GM18909 (cell line): ENCODE measurements around the gene LRRC57.
A peak's percentile ranks its signal among the peaks of the same experiment; 100 is the strongest.

ENCODE experiments used
- ATAC-seq: cut with Tn5 transposase; IDR thresholded peaks from one replicate; pipeline ENCODE4 v1.9.1; 2021; ENCODE audit warnings: mild to moderate bottlenecking; ENCODE audit not compliant: unreplicated experiment, poor library complexity

The LRRC57 gene

GRCh38 chr15:42553554-42553953 lies 5.0 kb upstream of the LRRC57 start:
- no peak for ATAC-seq

DNA sequence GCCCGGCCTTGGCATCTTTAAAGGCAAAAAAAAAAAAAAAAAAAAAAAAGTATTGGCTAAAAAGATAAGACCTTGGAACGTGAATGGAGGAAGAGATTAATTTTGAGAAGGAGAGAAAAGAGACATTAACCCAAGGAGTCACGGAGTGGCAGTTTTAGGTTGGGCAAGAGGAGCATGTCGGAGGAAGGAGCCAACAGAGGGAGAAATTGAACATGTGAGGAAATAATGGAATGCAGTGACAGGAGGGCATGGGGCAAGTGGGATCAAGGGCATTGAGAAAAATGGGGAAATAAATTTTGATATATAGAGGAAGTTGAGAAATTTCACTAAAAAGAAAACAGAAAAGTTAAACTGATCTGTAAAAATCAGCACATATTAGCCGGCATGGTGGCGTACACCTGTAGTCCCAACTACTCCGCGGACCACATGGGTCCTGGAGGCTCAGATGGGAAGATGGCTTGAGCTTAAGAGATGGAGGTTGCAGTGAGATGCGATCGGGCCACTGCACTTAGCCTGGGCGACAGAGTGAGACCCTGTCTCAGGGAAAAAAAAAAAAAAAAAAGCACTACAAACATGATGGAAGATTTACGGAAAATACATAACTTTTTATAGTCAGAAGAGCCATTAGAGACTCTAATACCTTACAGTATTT lies 1.3 kb upstream of the LRRC57 start:
- no peak for ATAC-seq

GRCh38 chr15:42549032-42549491 lies 469 bp upstream of the LRRC57 start:
- peak; percentile 29 for ATAC-seq

- ATAC-seq = no peak
Measured at GRCh38 chr15:42547918-42548248, 710 bp downstream of the LRRC57 start.

DNA sequence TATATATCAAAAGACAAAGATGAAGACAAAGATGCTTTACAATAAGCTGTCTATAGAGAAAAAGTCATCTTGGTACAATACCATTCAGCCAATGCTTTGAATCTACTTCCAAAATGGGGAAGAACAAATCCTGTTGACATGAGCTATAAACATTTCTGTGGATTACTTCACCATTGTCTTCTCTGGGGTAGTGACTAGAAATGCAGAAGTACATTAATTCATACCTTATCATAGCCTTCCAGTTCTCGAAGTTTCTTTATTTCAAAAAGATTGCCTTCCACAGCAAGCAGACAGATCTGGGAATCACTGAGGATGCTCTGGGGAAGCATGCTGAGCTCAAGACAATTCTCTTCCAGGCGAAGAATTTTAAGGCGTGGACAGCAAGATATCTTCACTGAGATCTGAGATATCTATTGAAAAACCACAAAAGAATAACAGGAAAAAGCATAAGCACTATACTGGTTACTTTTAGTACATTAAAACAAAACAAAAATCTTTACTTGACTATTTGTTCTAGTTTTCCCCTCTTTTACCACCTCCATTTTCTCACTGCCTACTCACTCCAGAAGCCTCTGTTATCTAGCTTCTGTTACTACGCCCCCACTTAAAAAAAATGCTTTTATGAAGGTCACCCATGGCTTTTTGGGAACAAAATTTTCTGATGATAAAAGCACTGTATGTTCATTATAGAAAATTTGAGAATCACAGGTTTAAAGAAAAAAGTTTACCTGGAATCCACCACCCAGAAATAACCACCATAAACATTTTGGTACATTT lies 3.6 kb downstream of the LRRC57 start:
- ATAC-seq = no peak

GRCh38 chr15:42533246-42533645 lies 15.3 kb downstream of the LRRC57 start:
- ATAC-seq = no peak

GRCh38 chr15:42528970-42529369 lies 19.6 kb downstream of the LRRC57 start:
- ATAC-seq = no peak

DNA sequence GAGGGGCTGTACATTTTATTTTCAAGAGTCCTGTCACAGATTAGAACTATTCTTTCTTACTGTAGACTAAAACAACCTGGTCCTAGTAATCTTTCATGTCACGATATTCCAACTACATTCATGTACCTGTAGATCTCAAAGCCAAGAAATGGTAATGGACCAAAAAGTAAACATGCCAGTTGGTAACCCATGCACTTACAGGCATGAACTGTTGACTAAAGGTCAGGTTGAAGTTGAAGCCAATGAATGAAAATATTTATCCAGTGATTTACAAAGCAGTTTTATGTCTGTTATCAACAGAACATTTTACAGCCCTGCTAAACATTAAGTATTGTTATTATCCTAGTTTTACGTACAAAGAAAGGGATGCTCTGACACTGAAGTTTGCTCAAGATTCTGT lies 25.3 kb downstream of the LRRC57 start:
- ATAC-seq = no peak

DNA sequence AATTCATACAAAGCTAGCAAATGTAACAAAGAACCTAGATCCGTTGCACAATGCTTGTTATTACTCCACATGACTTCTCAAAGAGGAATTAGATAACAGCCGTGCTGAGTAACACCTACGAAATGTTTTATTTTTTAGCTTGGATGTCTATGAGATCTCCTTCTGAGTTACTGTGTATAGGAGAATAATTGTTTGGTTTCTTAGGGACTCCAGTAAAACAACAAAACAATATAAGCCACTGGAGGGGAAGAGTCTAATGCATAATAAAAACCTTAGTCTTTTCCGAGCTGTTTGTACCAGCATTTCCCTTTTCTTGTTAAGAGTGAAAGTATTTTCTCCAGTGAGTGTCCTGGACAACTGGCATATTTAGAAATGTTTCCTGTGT lies 37.6 kb downstream of the LRRC57 start:
- no peak for ATAC-seq

GRCh38 chr15:42510258-42511006 lies 38.2 kb downstream of the LRRC57 start:
- ATAC-seq = no peak

GRCh38 chr15:42508263-42508690 lies 40.3 kb downstream of the LRRC57 start:
- no peak for ATAC-seq

DNA sequence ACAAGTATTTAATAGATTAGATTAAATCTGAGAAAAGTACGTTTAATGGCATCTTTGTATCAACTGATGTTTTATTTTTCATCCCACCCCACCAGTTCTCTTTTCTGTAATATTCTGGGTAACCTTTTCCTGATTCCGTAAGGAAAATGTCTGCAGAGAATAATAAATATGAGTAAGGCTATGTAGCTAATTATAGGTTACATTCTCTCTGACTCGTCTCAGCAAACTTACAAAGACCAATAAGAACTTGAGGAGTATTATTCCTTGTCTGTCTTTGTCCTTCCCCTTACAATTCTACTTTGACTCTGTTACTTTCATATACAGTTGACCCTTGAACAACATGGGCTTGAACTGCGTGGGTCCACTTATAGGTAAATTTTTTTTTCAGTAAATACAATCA lies 41.1 kb downstream of the LRRC57 start:
- no peak for ATAC-seq

DNA sequence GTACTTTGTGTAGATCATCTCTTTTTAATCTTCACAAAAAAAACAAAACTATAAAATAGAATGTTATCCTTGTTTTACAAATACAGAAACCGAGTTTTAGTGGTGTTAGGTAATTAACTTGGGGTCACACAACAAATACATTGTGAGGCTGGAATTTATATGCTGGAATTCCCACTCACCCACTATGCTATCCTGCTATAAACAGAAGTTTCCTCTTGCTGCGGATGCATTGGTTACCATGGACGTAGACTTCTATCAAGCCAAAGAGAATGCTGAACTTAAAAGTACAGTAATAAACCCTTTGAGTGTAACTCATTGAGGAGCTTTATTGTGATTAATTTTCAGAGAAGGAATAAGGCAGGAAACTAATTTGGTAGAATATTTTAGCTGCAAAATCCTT lies 44.0 kb downstream of the LRRC57 start:
- no peak for ATAC-seq

- ATAC-seq = no peak
Measured at GRCh38 chr15:42503825-42504224, 44.8 kb downstream of the LRRC57 start.

DNA sequence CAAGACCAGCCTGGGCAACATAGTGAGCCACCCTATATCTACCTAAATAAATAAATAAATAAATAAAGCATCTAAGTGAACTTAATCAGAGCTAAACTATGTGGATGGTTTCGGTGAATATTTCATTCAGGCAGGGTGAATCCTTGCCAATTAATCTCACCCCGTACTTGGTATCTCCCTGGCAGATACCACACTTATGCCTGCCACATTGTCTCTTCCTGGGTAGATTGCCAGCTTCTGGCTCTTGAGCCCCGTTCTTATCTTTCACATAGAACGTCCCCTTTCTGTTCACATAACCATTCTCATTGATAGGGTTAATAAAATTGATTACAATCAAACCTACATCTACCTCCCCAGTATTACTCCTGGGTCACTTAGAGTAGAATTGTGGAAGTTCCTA lies 46.1 kb downstream of the LRRC57 start:
- ATAC-seq = no peak

GRCh38 chr15:42499858-42500609 lies 48.6 kb downstream of the LRRC57 start:
- no peak for ATAC-seq

GRCh38 chr15:42498212-42499068 lies 50.2 kb downstream of the LRRC57 start:
- ATAC-seq = no peak

DNA sequence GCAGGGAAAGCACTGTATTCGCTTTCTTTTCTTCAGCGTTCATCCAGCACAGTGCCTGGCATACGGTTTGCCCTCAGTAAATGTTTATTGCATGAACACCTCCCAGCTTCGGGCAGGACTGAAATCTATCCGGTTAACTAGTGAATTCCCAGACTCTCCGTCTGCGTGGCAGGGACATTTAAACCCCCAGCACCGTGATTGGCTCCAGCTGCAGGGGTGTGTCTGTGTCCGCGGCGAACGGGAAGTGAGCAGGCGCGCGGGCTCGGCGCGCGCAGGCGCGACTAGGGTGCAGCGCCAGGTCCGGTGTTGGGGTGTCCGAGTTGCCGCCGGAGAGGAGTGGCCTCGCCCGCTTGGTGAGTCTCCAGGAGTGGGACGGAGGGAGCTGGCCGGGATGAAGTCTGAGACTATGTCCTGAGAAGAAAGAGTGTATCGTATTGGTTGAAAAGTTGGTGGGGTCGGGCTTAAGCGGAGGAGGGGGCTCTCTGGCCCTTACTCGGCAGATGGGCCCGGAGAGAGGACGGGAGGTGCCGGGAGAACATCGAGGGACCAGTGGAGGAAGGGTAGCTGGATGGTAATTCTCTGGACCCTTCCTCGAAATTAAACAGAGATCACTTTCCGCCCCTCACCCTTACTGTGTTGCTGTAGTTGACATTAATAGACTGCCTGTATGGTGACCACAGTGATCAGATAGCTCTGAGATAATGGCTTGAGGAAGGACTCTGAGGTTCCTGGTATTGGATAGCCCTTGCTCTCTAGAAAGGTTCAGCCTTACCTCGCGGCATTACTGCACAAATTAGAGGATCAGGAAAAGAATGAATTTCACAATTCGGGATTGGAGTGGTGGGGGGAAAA lies 53.0 kb downstream of the LRRC57 start, which contains the start of gene SNAP23:
SNAP23 (plus strand) TSS at position 274 of the 852 bp plus-strand sequence. CDS start 16,213 bp downstream, outside the sequence.
- ATAC-seq = peak; percentile 74

DNA sequence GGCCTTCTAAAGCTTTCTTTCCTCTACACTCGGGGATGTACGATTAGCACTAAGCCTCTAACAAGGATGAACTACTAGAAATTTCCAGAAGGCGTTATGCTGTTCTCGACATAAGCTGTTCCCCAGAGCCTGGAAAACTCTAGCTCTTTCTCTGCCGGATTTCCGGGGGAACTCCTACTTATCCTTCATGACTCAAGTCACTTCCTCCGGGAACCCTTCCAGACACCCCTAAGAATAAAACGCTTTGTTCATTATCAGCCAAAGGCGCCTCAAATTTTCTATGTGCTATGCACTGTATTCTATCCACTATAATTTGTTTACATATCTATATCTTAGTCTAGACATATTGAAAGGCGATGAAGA lies 53.6 kb downstream of the LRRC57 start:
- no peak for ATAC-seq
